22Rv1 (cell line): ENCODE results near the gene TMEM179.

Source experiments
- H3K27ac ChIP-seq: fragments of 450-650 bp; 2 replicates; pipeline ENCODE4 v1.5.1; 2017
- CTCF ChIP-seq: fragments of 450-650 bp; IDR thresholded peaks from 2 replicates; pipeline ENCODE4 v1.5.1; 2017; ENCODE audit warnings: mild to moderate bottlenecking
- ZFX ChIP-seq: fragments of 450-650 bp; IDR thresholded peaks from 2 replicates; pipeline ENCODE4 v1.6.1; 2017; ENCODE audit warnings: antibody characterized with exemption, borderline replicate concordance

TMEM179 gene

GRCh38 chr14:104590240-104590965 lies 14.2 kb downstream of the TMEM179 start:
- TF ChIP-seq ZFX (no peak), CTCF (no peak)

GRCh38 chr14:104589338-104590195 lies 15.0 kb downstream of the TMEM179 start:
- no peak overlapping the region for H3K27ac ChIP-seq
- no peak for TF ChIP-seq ZFX
- no peak for TF ChIP-seq CTCF

More at GRCh38 chr14:104590240-104590965, 14.2 kb downstream of the TMEM179 start:
- no peak overlapping the region for H3K27ac ChIP-seq

- H3K27ac ChIP-seq = no peak overlapping the region
- no peak for TF ChIP-seq CTCF
- TF ChIP-seq ZFX = no peak
Measured at GRCh38 chr14:104588066-104588857, 16.3 kb downstream of the TMEM179 start.

GRCh38 chr14:104587641-104588040 lies 16.9 kb downstream of the TMEM179 start:
- no peak for TF ChIP-seq CTCF
- TF ChIP-seq ZFX = no peak

GRCh38 chr14:104586832-104587620 lies 17.5 kb downstream of the TMEM179 start:
- TF ChIP-seq ZFX (no peak), CTCF (no peak)

More at GRCh38 chr14:104587641-104588040, 16.9 kb downstream of the TMEM179 start:
- H3K27ac ChIP-seq = no peak overlapping the region

GRCh38 chr14:104585966-104586697 lies 18.4 kb downstream of the TMEM179 start:
- H3K27ac ChIP-seq = no peak overlapping the region
- TF ChIP-seq CTCF (no peak), ZFX (no peak)

More at GRCh38 chr14:104586832-104587620, 17.5 kb downstream of the TMEM179 start:
- H3K27ac ChIP-seq = no peak overlapping the region
